SK-N-SH (cell line): ENCODE measurements around the gene TRAPPC3. TPM values are rescaled to one million over a fixed set of nuclear protein-coding genes. Genes with fewer than 3 reads are reported as not detected.

Experiments used
- CTCF ChIA-PET: fragments of 300-600, 350-600 bp; formaldehyde crosslinking; extraction: SDS; loops from one replicate; lab custom pipeline; 2021; lab: Yijun Ruan, JAX
- POLR2A ChIA-PET: fragments of 350-600 bp; sonication (Branson Sonifier 250); formaldehyde crosslinking; extraction: SDS; loops from one replicate; lab custom pipeline; 2020; ENCODE audit warnings: antibody characterized with exemption, inconsistent platforms; lab: Yijun Ruan, JAX
- DNase-seq: peaks from one replicate; pipeline ENCODE4 v3.0.0; 2012
- H2AFZ ChIP-seq: fragments of 200-600 bp; sonication (generic); 2 replicates; pipeline ENCODE4 v1.8.1; 2016; ENCODE audit warnings: antibody characterized with exemption, mild to moderate bottlenecking, low read depth
- H3F3A ChIP-seq: fragments of 200-600 bp; sonication (generic); replicated peaks from 2 replicates; pipeline ENCODE3; 2016; ENCODE audit warnings: antibody characterized with exemption, mild to moderate bottlenecking; ENCODE audit not compliant: insufficient read depth
- H3K27ac ChIP-seq, 2 experiments: fragments of 200-500 bp in 1 of 2; fragments of 200-600 bp in 1 of 2; sonication (Bioruptor generic) in 1 of 2; sonication (generic), shearing (Covaris generic) in 1 of 2; 2 replicates each; pipeline versions ENCODE4 v1.5.1 to v1.6.1; 2014 to 2016; ENCODE audit warnings: low read depth in 2 of 2, inconsistent platforms in 1 of 2, low read length in 1 of 2, mild to moderate bottlenecking in 1 of 2, mixed read lengths in 1 of 2
- H3K27me3 ChIP-seq: fragments of 200-600 bp; sonication (generic), shearing (Covaris generic); 2 replicates; pipeline ENCODE4 v1.6.1; 2016; ENCODE audit warnings: mixed run types; ENCODE audit not compliant: insufficient read depth
- H3K36me3 ChIP-seq, 2 experiments: fragments of 200-500 bp in 1 of 2; fragments of 200-600 bp in 1 of 2; sonication (Bioruptor generic) in 1 of 2; sonication (generic) in 1 of 2; replicated peaks in 1 of 2; 2 replicates each; pipeline versions ENCODE3 to v1.5.1; 2014 to 2016; ENCODE audit warnings: low read length in 1 of 2, mild to moderate bottlenecking in 1 of 2; ENCODE audit not compliant: insufficient read depth in 2 of 2, control insufficient read depth in 1 of 2
- H3K4me1 ChIP-seq, 2 experiments: fragments of 200-500 bp in 1 of 2; fragments of 200-600 bp in 1 of 2; sonication (Bioruptor generic) in 1 of 2; sonication (generic), shearing (Covaris generic) in 1 of 2; 2 replicates each; pipeline versions ENCODE4 v1.5.1 to v1.6.1; 2014 to 2016; ENCODE audit warnings: low read depth in 1 of 2, low read length in 1 of 2, mixed run types in 1 of 2; ENCODE audit not compliant: insufficient read depth in 2 of 2, control insufficient read depth in 1 of 2
- H3K4me2 ChIP-seq: fragments of 200-600 bp; sonication (generic), shearing (Covaris generic); 2 replicates; pipeline ENCODE4 v1.6.1; 2017; ENCODE audit warnings: mixed run types
- H3K4me3 ChIP-seq, 2 experiments: fragments of 200-500 bp in 1 of 2; fragments of 200-600 bp in 1 of 2; sonication (Bioruptor generic) in 1 of 2; sonication (generic), shearing (Covaris generic) in 1 of 2; 2 replicates each; pipeline versions ENCODE4 v1.5.1 to v1.8.1; 2014 to 2016; ENCODE audit warnings: low read depth in 2 of 2, inconsistent platforms in 1 of 2, low read length in 1 of 2, mild to moderate bottlenecking in 1 of 2, mixed read lengths in 1 of 2, moderate library complexity in 1 of 2
- H3K79me2 ChIP-seq: fragments of 200-600 bp; sonication (generic); 2 replicates; pipeline ENCODE4 v1.8.1; 2017; ENCODE audit warnings: mild to moderate bottlenecking; ENCODE audit not compliant: insufficient read depth
- H3K9ac ChIP-seq: fragments of 200-600 bp; sonication (generic); 2 replicates; pipeline ENCODE4 v1.6.1; 2017; ENCODE audit warnings: mixed run types
- H3K9me2 ChIP-seq: fragments of 200-600 bp; sonication (generic); 2 replicates; pipeline ENCODE4 v1.6.1; 2017; ENCODE audit warnings: mixed run types
- H3K9me3 ChIP-seq: fragments of 200-600 bp; sonication (generic); 2 replicates; pipeline ENCODE4 v1.6.1; 2017; ENCODE audit warnings: mixed run types, mild to moderate bottlenecking, moderate library complexity
- H4K20me1 ChIP-seq: fragments of 200-600 bp; sonication (generic); 2 replicates; pipeline ENCODE4 v1.6.1; 2017; ENCODE audit warnings: mild to moderate bottlenecking, mixed run types; ENCODE audit not compliant: insufficient read depth
- EP300 ChIP-seq, 2 experiments: IDR thresholded peaks; 2 replicates each; pipeline versions ENCODE4 v1.4.0 to v1.6.1; 2012; ENCODE audit warnings: borderline replicate concordance in 1 of 2, low read depth in 1 of 2, low read length in 1 of 2
- GABPA ChIP-seq: IDR thresholded peaks from 2 replicates; pipeline ENCODE4 v1.4.0; 2012; ENCODE audit warnings: low read depth, mild to moderate bottlenecking
- MEF2A ChIP-seq: IDR thresholded peaks from 2 replicates; pipeline ENCODE4 v1.4.0; 2012; ENCODE audit warnings: low read depth, borderline replicate concordance
- NFIC ChIP-seq: IDR thresholded peaks from 2 replicates; pipeline ENCODE4 v1.4.0; 2012; ENCODE audit warnings: borderline replicate concordance
- RXRA ChIP-seq: IDR thresholded peaks from 2 replicates; pipeline ENCODE4 v1.4.0; 2012; ENCODE audit warnings: low read depth, mild to moderate bottlenecking, borderline replicate concordance
- TAF1 ChIP-seq: IDR thresholded peaks from 2 replicates; pipeline ENCODE4 v1.6.1; 2012; ENCODE audit warnings: low read depth, mild to moderate bottlenecking, low read length, moderate library complexity, borderline replicate concordance
- TEAD4 ChIP-seq: IDR thresholded peaks from 2 replicates; pipeline ENCODE4 v1.4.0; 2012; ENCODE audit warnings: mild to moderate bottlenecking, borderline replicate concordance; ENCODE audit not compliant: insufficient read depth
- YY1 ChIP-seq: IDR thresholded peaks from 2 replicates; pipeline ENCODE4 v1.4.0; 2012; ENCODE audit warnings: low read depth, mild to moderate bottlenecking
- WGBS: methylation state at CpG from one replicate; pipeline ENCODE4 v1.1.6; 2017; ENCODE audit warnings: low lambda C conversion rate; 5-methylcytosine and 5-hydroxymethylcytosine counted together
- polyA plus RNA-seq, 3 experiments: library from polyadenylated mRNA; depleted of rRNA; stranded (reverse); fragments of >200 nt; gene quantifications; 2 replicates each; pipeline ENCODE4 v1.2.3, GENCODE V29; 2012
- TF ChIP-seq, protein P1 (sequence below): IDR thresholded peaks from 2 replicates; pipeline ENCODE4 v1.4.0; 2012; ENCODE audit warnings: low read depth, borderline replicate concordance
- TF ChIP-seq, protein P2 (sequence below): IDR thresholded peaks from 2 replicates; pipeline ENCODE4; 2012
- TF ChIP-seq, protein P3 (sequence below): fragments of 150-350 bp; IDR thresholded peaks from 2 replicates; pipeline ENCODE4 v1.6.1; 2017; ENCODE audit warnings: antibody characterized with exemption, low read length, low read depth, borderline replicate concordance

Gene TRAPPC3
- polyA plus RNA-seq, 1 of the 3 experiments (the other 2 are of a cell fraction), result 149 TPM

DNA sequence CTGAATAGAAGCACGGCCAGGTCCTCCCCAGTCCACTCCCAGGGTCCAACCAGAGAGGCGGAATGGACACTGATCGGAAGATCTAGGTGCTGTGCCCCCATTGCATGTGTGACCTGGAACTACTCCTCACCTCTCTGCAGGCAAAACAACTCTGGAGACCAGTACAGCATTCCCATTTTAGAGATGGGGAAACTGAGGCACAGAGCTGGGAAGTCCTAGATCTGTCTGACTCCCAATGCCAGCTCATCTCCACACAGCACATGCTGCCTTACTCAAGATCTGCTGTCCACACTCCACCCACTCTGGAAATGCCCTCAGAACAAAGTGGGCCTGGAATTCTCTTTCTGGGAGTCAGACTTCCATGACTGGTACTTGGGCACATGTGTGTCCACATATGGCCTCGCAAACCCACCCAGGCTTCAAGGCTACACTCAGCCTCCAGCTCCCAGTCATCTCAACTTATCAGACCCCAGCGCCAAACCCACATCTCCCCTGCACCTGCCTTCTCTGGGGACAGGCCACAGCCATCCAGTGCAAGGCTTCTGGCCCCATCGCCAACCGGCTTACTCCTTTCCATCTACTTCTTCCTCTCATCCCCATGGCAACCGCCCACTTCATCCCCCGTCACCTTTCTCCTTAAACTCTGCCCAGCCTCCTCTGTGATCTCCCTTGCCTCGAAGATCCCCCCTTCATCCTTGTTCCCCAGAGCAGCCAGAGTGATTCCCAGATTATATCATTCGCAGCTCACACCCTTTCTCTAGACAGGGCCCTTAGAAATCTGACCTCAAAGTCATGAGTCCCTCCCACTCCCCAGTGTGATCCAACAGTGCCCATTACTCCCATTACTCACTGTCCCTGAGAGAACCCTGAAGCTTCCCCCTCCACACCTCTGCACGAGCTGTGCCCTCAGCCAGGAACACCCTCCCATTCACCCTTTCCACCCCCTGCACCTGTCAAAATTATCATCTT, 26.9 kb downstream of the TRAPPC3 start:
- Histone ChIP-seq H3K4me1 (peaks cover 0 to under 1% of the 10 kb centered on the region in 2 experiments; a peak in 1 of 4 replicates), H3K27ac (no peak overlapping the region), H3K36me3 (no peaks in the 10 kb centered on the region), H3K4me2 (no peak overlapping the region), H3K27me3 (no peaks in the 10 kb centered on the region), H3K9ac (no peak overlapping the region), H2AFZ (no peak overlapping the region), H3K9me2 (no peaks in the 10 kb centered on the region), H4K20me1 (no peaks in the 10 kb centered on the region), H3K79me2 (no peaks in the 10 kb centered on the region), H3F3A (peaks cover under 1% of the 10 kb centered on the region), H3K9me3 (no peaks in the 10 kb centered on the region), H3K4me3 (no peak overlapping the region)
- ChIA-PET CTCF (interaction anchor here (1.0 to 2.0 kb wide), 3 partner anchors 9 to 22 kb away, joined by 3 to 8 read pairs (median 6); no protein-coding TSS in a partner anchor), POLR2A (no interaction called here)
- 91% methylated on average over 11 of the region's 12 CpGs for WGBS
- peak; percentile 12 for DNase-seq
- no peak for TF ChIP-seq RXRA
- TF ChIP-seq, protein P1, sequence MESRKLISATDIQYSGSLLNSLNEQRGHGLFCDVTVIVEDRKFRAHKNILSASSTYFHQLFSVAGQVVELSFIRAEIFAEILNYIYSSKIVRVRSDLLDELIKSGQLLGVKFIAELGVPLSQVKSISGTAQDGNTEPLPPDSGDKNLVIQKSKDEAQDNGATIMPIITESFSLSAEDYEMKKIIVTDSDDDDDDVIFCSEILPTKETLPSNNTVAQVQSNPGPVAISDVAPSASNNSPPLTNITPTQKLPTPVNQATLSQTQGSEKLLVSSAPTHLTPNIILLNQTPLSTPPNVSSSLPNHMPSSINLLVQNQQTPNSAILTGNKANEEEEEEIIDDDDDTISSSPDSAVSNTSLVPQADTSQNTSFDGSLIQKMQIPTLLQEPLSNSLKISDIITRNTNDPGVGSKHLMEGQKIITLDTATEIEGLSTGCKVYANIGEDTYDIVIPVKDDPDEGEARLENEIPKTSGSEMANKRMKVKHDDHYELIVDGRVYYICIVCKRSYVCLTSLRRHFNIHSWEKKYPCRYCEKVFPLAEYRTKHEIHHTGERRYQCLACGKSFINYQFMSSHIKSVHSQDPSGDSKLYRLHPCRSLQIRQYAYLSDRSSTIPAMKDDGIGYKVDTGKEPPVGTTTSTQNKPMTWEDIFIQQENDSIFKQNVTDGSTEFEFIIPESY, result no peak
- no peak for TF ChIP-seq MEF2A
- TF ChIP-seq TAF1, result no peak
- TF ChIP-seq YY1, result no peak
- TF ChIP-seq, protein P2, sequence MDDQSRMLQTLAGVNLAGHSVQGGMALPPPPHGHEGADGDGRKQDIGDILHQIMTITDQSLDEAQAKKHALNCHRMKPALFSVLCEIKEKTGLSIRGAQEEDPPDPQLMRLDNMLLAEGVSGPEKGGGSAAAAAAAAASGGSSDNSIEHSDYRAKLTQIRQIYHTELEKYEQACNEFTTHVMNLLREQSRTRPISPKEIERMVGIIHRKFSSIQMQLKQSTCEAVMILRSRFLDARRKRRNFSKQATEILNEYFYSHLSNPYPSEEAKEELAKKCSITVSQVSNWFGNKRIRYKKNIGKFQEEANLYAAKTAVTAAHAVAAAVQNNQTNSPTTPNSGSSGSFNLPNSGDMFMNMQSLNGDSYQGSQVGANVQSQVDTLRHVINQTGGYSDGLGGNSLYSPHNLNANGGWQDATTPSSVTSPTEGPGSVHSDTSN, result no peak
- no peak for TF ChIP-seq TEAD4
- TF ChIP-seq, protein P3, sequence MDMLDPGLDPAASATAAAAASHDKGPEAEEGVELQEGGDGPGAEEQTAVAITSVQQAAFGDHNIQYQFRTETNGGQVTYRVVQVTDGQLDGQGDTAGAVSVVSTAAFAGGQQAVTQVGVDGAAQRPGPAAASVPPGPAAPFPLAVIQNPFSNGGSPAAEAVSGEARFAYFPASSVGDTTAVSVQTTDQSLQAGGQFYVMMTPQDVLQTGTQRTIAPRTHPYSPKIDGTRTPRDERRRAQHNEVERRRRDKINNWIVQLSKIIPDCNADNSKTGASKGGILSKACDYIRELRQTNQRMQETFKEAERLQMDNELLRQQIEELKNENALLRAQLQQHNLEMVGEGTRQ, result no peak
- TF ChIP-seq EP300 (IDR thresholded peaks at IDR 0.05; ENCODE audit: borderline replicate concordance in 1 of 2, low read depth in 1 of 2, low read length in 1 of 2), result no peak
- TF ChIP-seq NFIC, result no peak
- TF ChIP-seq GABPA, result no peak
